ENCODE results near the gene NEURL3. TPM values are rescaled to one million over a fixed set of nuclear protein-coding genes. Genes with fewer than 3 reads are reported as not detected.
"Not testable (repeated sequence)": the region's sequence is repeated elsewhere in the genome, so short reads cannot be mapped to it uniquely, and the experiment has no call there.

Gene NEURL3
- 0.19 TPM for polyA plus RNA-seq (ENCODE audit: insufficient read length)

GRCh38 chr2:96505231-96505889 is at the start of gene NEURL3:
Gene NEURL3, minus strand, starts transcription at chr2:96505357. Its CDS starts 71 bp downstream, at chr2:96505286.
- DNase-seq (ENCODE audit: low read depth) = no peak

GRCh38 chr2:96554293-96555145 is 49.4 kb upstream of the NEURL3 start:
- DNase-seq (ENCODE audit: low read depth) = no peak

GRCh38 chr2:96553957-96554292 is 48.8 kb upstream of the NEURL3 start:
- DNase-seq (ENCODE audit: low read depth) = not testable (repeated sequence)

GRCh38 chr2:96553176-96553956 is 48.2 kb upstream of the NEURL3 start:
- DNase-seq (ENCODE audit: low read depth) = no peak

GRCh38 chr2:96552315-96553175 is 47.4 kb upstream of the NEURL3 start:
- no peak for DNase-seq (ENCODE audit: low read depth)

GRCh38 chr2:96551605-96552314 is 46.6 kb upstream of the NEURL3 start:
- DNase-seq (ENCODE audit: low read depth) = no peak

GRCh38 chr2:96550787-96551604 is 45.8 kb upstream of the NEURL3 start:
- DNase-seq (ENCODE audit: low read depth) = no peak

- no peak for DNase-seq (ENCODE audit: low read depth)
These were observed 45.0 kb upstream of the NEURL3 start for GRCh38 chr2:96549967-96550786.

- no peak for DNase-seq (ENCODE audit: low read depth)
These were observed 44.3 kb upstream of the NEURL3 start for GRCh38 chr2:96549466-96549785.

GRCh38 chr2:96548558-96549465 is 43.7 kb upstream of the NEURL3 start:
- no peak for DNase-seq (ENCODE audit: low read depth)

GRCh38 chr2:96547731-96548171 is 42.6 kb upstream of the NEURL3 start:
- no peak for DNase-seq (ENCODE audit: low read depth)

- DNase-seq (ENCODE audit: low read depth) = no peak
These were observed 42.1 kb upstream of the NEURL3 start for GRCh38 chr2:96547203-96547641.

GRCh38 chr2:96546797-96547196 is 41.6 kb upstream of the NEURL3 start:
- no peak for DNase-seq (ENCODE audit: low read depth)

GRCh38 chr2:96546321-96546720 is 41.2 kb upstream of the NEURL3 start:
- no peak for DNase-seq (ENCODE audit: low read depth)

- no peak for DNase-seq (ENCODE audit: low read depth)
These were observed 37.3 kb upstream of the NEURL3 start for GRCh38 chr2:96542357-96542977.

- DNase-seq (ENCODE audit: low read depth) = no peak
These were observed 36.4 kb upstream of the NEURL3 start for GRCh38 chr2:96541398-96542152.

GRCh38 chr2:96540136-96540535 is 35.0 kb upstream of the NEURL3 start:
- no peak for DNase-seq (ENCODE audit: low read depth)
